Hepatocyte (in vitro differentiated cells): ENCODE results near the gene NDUFAF8. TPM values are rescaled to one million over a fixed set of nuclear protein-coding genes. Genes with fewer than 3 reads are reported as not detected.

ENCODE experiments used
- DNase-seq: peaks from one replicate; pipeline ENCODE4 v3.0.0-alpha.2; 2016; ENCODE audit warnings: low spot score
- H2AFZ ChIP-seq: fragments of 200-600 bp; sonication (generic); 2 replicates; pipeline ENCODE4 v1.6.0; 2016; ENCODE audit warnings: antibody characterized with exemption, mild to moderate bottlenecking
- H3K27ac ChIP-seq: fragments of 200-600 bp; sonication (generic); 2 replicates; pipeline ENCODE4 v1.5.1; 2016; ENCODE audit warnings: mild to moderate bottlenecking
- H3K27me3 ChIP-seq: fragments of 200-600 bp; sonication (generic); 2 replicates; pipeline ENCODE4 v1.6.1; 2016
- H3K36me3 ChIP-seq: fragments of 200-600 bp; sonication (generic); replicated peaks from 2 replicates; pipeline ENCODE4 v1.5.1; 2016; ENCODE audit warnings: low read depth; ENCODE audit not compliant: insufficient read depth
- H3K4me1 ChIP-seq: fragments of 200-600 bp; sonication (generic); 2 replicates; pipeline ENCODE4 v1.5.1; 2016; ENCODE audit warnings: mild to moderate bottlenecking, moderate library complexity; ENCODE audit not compliant: insufficient read depth
- H3K4me2 ChIP-seq: fragments of 200-600 bp; sonication (generic); 2 replicates; pipeline ENCODE4 v1.6.0; 2016
- H3K4me3 ChIP-seq: fragments of 200-600 bp; sonication (generic); 2 replicates; pipeline ENCODE4 v1.5.1; 2016; ENCODE audit warnings: mild to moderate bottlenecking
- H3K79me2 ChIP-seq: fragments of 200-600 bp; sonication (generic); 2 replicates; pipeline ENCODE4 v1.6.0; 2017; ENCODE audit warnings: mild to moderate bottlenecking
- H3K9me2 ChIP-seq: fragments of 200-600 bp; sonication (generic); replicated peaks from 2 replicates; pipeline ENCODE4 v1.6.0; 2017; ENCODE audit warnings: mild to moderate bottlenecking; ENCODE audit not compliant: insufficient read depth
- H3K9me3 ChIP-seq: fragments of 200-600 bp; sonication (generic); 2 replicates; pipeline ENCODE4 v1.5.1; 2016; ENCODE audit warnings: low read depth, mild to moderate bottlenecking
- H4K20me1 ChIP-seq: fragments of 200-600 bp; sonication (generic); 2 replicates; pipeline ENCODE4 v1.6.0; 2016; ENCODE audit warnings: mild to moderate bottlenecking; ENCODE audit not compliant: insufficient read depth, poor library complexity, severe bottlenecking
- CTCF ChIP-seq: fragments of 200-600 bp; sonication (generic); IDR thresholded peaks from 2 replicates; pipeline ENCODE4 v1.5.1; 2016; ENCODE audit warnings: antibody characterized with exemption, mild to moderate bottlenecking; ENCODE audit not compliant: poor library complexity
- EZH2 ChIP-seq: fragments of 200-600 bp; sonication (generic); IDR thresholded peaks from 2 replicates; pipeline ENCODE4 v1.6.1; 2016; ENCODE audit warnings: antibody characterized with exemption, mild to moderate bottlenecking, borderline replicate concordance
- EZH2phosphoT487 ChIP-seq: fragments of 200-600 bp; sonication (generic); IDR thresholded peaks from one replicate; pipeline ENCODE4 v1.6.1; 2018; ENCODE audit warnings: antibody characterized with exemption, mild to moderate bottlenecking, low read depth, moderate library complexity; ENCODE audit not compliant: unreplicated experiment, severe bottlenecking
- WGBS: methylation state at CpG from one replicate; pipeline ENCODE4 v1.1.6; 2016; ENCODE audit warnings: low lambda C conversion rate; ENCODE audit errors: missing lambda C conversion rate; 5-methylcytosine and 5-hydroxymethylcytosine counted together
- polyA plus RNA-seq: library from polyadenylated mRNA; unstranded; fragments of >200 nt; fragmentation: Nextera tagmentation; extraction: Ambion mirVana; gene quantifications from 2 replicates; pipeline ENCODE4 v1.2.1, GENCODE V29; 2016
- total RNA-seq: library from RNA; depleted of rRNA; stranded (reverse); fragments of >200 nt; gene quantifications from 2 replicates; pipeline ENCODE4 v1.2.3, GENCODE V29; 2014

Gene NDUFAF8
- total and polyA plus RNA-seq, 2 experiments from 2014 or later: 25.8 to 99.8 TPM

DNA sequence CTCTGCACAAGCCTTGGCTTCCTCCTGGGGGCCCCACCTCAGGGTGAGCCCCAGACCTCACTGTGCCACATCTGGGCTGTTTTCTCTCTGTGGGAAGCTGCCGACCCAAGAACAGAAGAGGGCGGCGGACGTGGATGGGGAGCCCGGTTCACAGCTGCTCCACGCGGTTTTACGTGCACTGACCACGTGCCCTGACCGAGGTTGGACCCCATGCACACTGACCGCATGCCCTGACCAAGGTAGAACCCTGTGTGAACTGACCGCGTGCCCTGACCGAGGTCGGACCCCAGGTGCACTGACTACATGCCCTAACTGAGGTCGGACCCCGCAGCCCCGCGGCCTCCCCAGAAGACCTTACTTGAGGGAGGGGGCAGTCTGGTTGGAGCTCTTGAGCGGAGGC is 36.0 kb upstream of the NDUFAF8 start:
- H3K9me3 ChIP-seq: no peaks in the 10 kb centered on the region
- TF ChIP-seq CTCF (no peak), EZH2phosphoT487 (no peak), EZH2 (no peak)
- H3K4me3 ChIP-seq: no peak overlapping the region
- no peaks in the 10 kb centered on the region for H3K4me1 ChIP-seq
- H3K27me3 ChIP-seq: no peaks in the 10 kb centered on the region
- no peaks in the 10 kb centered on the region for H3K36me3 ChIP-seq
- H3K9me2 ChIP-seq: no peaks in the 10 kb centered on the region
- DNase-seq: no peak
- H3K4me2 ChIP-seq: no peak overlapping the region
- no peaks in the 10 kb centered on the region for H4K20me1 ChIP-seq
- 98% methylated on average over 18 of the region's 20 CpGs for WGBS
- H3K27ac ChIP-seq: no peak overlapping the region
- no peak overlapping the region for H2AFZ ChIP-seq
- no peaks in the 10 kb centered on the region for H3K79me2 ChIP-seq

DNA sequence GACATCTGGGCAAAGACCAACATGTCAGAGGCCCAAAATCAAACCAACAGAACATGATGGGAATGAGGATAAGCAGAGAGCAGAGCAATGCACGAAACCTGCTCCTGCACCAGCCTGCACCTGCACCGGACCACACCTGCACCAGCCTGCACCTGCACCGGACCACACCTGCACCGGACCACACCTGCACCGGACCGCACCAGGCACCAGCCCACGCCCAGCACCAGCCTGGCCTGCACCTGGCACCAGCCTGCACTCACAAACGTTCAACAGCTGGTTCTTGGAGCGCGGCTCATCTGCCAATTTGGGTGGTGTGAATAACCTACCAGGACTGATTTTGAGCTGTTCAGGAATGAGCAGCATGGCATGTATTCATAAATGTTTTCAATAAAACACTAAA is 34.5 kb upstream of the NDUFAF8 start:
- no peaks in the 10 kb centered on the region for H3K79me2 ChIP-seq
- H3K4me2 ChIP-seq: no peak overlapping the region
- no peak overlapping the region for H3K27ac ChIP-seq
- DNase-seq: no peak
- H3K9me2 ChIP-seq: no peaks in the 10 kb centered on the region
- H2AFZ ChIP-seq: no peak overlapping the region
- no peaks in the 10 kb centered on the region for H3K27me3 ChIP-seq
- H4K20me1 ChIP-seq: no peaks in the 10 kb centered on the region
- no peak overlapping the region for H3K4me3 ChIP-seq
- no peaks in the 10 kb centered on the region for H3K4me1 ChIP-seq
- TF ChIP-seq EZH2phosphoT487 (no peak), EZH2 (no peak), CTCF (no peak)
- 94% methylated on average over 10 of the region's 10 CpGs for WGBS
- no peaks in the 10 kb centered on the region for H3K9me3 ChIP-seq
- H3K36me3 ChIP-seq: no peaks in the 10 kb centered on the region

GRCh38 chr17:81206166-81206565 is 33.0 kb upstream of the NDUFAF8 start:
- H3K4me2 ChIP-seq: no peak overlapping the region
- H3K36me3 ChIP-seq: no peaks in the 10 kb centered on the region
- H3K9me3 ChIP-seq: no peaks in the 10 kb centered on the region
- WGBS: 93% methylated on average over 4 of the region's 4 CpGs
- no peaks in the 10 kb centered on the region for H3K79me2 ChIP-seq
- no peak overlapping the region for H3K4me3 ChIP-seq
- no peak overlapping the region for H2AFZ ChIP-seq
- DNase-seq: no peak
- no peaks in the 10 kb centered on the region for H3K9me2 ChIP-seq
- H3K27ac ChIP-seq: no peak overlapping the region
- no peaks in the 10 kb centered on the region for H3K4me1 ChIP-seq
- TF ChIP-seq EZH2 (no peak), CTCF (no peak), EZH2phosphoT487 (no peak)
- no peaks in the 10 kb centered on the region for H4K20me1 ChIP-seq
- H3K27me3 ChIP-seq: no peaks in the 10 kb centered on the region

GRCh38 chr17:81206657-81207056 is 32.5 kb upstream of the NDUFAF8 start:
- WGBS: 93% methylated on average over 12 of the region's 12 CpGs
- H4K20me1 ChIP-seq: no peaks in the 10 kb centered on the region
- H3K27me3 ChIP-seq: no peaks in the 10 kb centered on the region
- no peaks in the 10 kb centered on the region for H3K9me2 ChIP-seq
- no peaks in the 10 kb centered on the region for H3K9me3 ChIP-seq
- H3K79me2 ChIP-seq: no peaks in the 10 kb centered on the region
- no peaks in the 10 kb centered on the region for H3K36me3 ChIP-seq
- H3K4me2 ChIP-seq: no peak overlapping the region
- no peak for DNase-seq
- H2AFZ ChIP-seq: no peak overlapping the region
- TF ChIP-seq EZH2 (no peak), CTCF (no peak), EZH2phosphoT487 (no peak)
- H3K4me3 ChIP-seq: no peak overlapping the region
- H3K4me1 ChIP-seq: no peaks in the 10 kb centered on the region
- no peak overlapping the region for H3K27ac ChIP-seq
